Transverse colon (tissue), 4 donors: ENCODE results near the gene MNDA.

Experiments
- CTCF ChIP-seq, 5 experiments: fragments of 200-600 bp in 3 of 5; fragments of 450-650 bp in 2 of 5; sonication (generic) in 3 of 5; IDR thresholded peaks; 1 replicate in 2 of 5; 2 replicates in 3 of 5; pipeline ENCODE4 v1.5.1; 2016 to 2017; ENCODE audit warnings: antibody characterized with exemption in 5 of 5, inconsistent platforms in 3 of 5, mild to moderate bottlenecking in 2 of 5, moderate library complexity in 1 of 5
- POLR2AphosphoS5 ChIP-seq, 3 donors: sonication (generic); formaldehyde crosslinking; IDR thresholded peaks; one replicate each; pipeline ENCODE4 v1.6.1; 2016; ENCODE audit warnings: antibody characterized with exemption in 3 of 3

DNA sequence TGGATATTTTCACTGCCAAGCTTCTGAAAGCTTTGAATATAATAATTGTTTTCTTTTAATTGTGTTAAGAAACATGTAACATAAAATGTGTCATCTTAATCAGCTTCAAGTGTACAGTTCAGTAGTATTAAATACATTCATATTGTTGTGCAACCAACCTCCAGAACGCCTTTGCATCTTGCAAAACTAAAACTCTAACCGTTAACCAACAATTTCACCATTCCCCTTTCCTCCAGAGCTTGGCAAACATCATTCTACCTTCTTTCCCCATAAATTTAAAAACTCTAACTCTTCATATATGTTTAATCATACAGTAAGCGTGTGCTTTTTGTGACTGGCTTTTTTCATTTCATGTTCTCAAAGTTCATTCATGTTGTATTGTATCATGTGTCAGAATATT is 2.1 kb downstream of the MNDA start:
- TF ChIP-seq POLR2AphosphoS5 (IDR thresholded peaks at IDR 0.05), result no peak
- TF ChIP-seq CTCF (IDR thresholded peaks at IDR 0.05), result no peak
